ENCODE data around the gene AK8.

The AK8 gene

DNA sequence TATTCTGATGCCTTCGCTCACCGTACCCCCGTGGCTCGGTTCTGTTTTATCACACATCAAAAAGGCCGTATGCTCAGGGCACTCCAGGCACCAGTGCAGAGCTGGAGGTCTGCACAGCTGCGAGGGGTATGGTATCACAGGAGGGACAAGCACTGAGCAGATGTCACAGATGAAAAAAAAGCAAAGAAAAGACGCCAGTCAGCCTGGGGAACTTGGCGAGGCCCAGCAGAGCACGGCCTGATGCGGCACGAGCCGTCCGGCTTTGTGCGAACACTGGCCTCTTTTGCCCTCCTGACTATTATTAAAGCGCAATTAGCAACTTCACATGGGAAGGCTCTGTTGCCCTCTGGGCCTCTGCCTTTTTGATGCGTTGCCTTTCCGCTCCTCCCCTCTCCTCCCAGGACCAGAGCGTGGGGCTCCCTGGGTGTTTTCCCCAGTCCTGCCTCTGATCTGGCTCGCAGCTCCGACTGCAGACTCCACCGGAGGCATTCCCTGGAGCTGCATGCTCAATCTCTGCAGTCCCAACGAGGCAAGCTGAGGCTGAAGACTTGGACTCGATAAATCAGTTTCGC, 44.4 kb downstream of the AK8 start:
- H3K4me3 ChIP-seq (ENCODE audit: low read length): no peak overlapping the region
- no peak overlapping the region for H3K9ac ChIP-seq (ENCODE audit: low read depth, low read length)
- no peaks in the 10 kb centered on the region for H3K36me3 ChIP-seq (ENCODE audit: insufficient read depth, low read depth, low read length)
- no peaks in the 10 kb centered on the region for H3K27me3 ChIP-seq (ENCODE audit: insufficient read depth, low read length)
- H3K9me3 ChIP-seq (ENCODE audit: insufficient read depth, low read depth, low read length): no peaks in the 10 kb centered on the region
- H3K27ac ChIP-seq (ENCODE audit: low read length): no peak overlapping the region
- no peaks in the 10 kb centered on the region for H3K4me1 ChIP-seq (ENCODE audit: insufficient read depth, low read length)

DNA sequence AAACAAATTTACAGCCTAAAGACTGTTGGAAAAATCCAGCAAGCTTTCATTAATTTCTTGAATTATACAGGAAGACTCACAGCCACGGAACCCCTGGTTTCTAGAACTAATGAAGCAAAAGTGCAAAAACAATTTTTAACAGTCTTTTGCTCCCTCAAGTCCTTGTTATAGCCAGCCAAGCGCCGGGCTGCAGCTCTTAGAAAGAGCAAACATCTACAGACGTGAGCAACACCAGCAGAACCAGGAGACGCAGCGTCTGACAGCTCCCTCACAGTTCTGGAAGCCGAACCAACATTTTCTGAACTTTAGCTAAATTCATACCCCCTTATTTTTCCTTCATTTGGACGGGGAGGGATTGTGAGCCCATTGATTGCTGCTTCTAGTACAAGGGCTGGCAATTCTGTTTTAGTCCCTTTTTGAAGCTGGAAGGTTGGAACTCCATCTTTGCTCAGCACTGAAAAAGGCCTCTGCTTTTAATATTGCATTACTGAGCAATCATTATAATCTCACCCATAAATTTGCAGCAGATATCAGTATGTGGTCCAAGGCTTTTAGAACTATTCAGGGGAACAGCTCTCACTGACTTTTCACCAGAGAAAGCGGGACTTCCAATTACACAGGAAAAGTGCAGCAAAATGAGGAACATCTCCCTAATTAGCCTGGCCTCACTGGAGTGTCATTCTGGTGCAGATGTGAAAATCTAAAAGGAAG, 45.8 kb downstream of the AK8 start:
- Histone ChIP-seq H3K27ac (ENCODE audit: low read length) (no peak overlapping the region), H3K4me1 (ENCODE audit: insufficient read depth, low read length) (no peaks in the 10 kb centered on the region), H3K9me3 (ENCODE audit: insufficient read depth, low read depth, low read length) (no peaks in the 10 kb centered on the region), H3K36me3 (ENCODE audit: insufficient read depth, low read depth, low read length) (no peaks in the 10 kb centered on the region), H3K27me3 (ENCODE audit: insufficient read depth, low read length) (no peaks in the 10 kb centered on the region), H3K9ac (ENCODE audit: low read depth, low read length) (no peak overlapping the region), H3K4me3 (ENCODE audit: low read length) (no peak overlapping the region)

DNA sequence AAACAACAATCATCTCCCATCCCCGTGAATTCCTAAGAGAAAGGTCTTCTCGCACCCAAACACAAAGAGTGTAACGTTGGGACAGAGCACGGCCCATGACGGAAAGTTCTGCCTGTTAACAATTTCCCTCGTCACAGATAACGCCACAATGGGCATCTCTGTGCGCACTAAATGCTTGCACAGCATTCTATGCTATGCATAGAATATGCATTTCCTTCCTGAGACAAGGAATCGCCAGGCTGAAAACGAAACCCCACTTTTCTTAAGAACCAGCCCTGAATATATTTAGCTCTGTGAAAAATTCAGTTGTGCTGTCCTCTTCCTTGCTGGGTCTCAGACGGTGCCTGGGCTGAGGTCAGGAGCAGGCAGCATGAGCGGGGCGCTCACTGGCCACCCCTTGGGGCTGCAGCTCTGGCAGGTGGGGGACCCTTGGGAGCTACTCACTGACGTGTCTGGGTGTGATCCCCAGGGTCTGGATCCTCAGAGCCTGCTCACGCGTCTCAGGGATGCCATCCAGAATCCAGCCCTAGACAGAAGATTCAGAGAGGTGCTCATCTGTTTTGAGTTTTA, 49.8 kb downstream of the AK8 start:
- Histone ChIP-seq H3K27me3 (ENCODE audit: insufficient read depth, low read length) (no peaks in the 10 kb centered on the region), H3K27ac (ENCODE audit: low read length) (no peak overlapping the region), H3K4me3 (ENCODE audit: low read length) (no peak overlapping the region), H3K9me3 (ENCODE audit: insufficient read depth, low read depth, low read length) (no peaks in the 10 kb centered on the region), H3K36me3 (ENCODE audit: insufficient read depth, low read depth, low read length) (no peaks in the 10 kb centered on the region), H3K9ac (ENCODE audit: low read depth, low read length) (no peak overlapping the region), H3K4me1 (ENCODE audit: insufficient read depth, low read length) (no peaks in the 10 kb centered on the region)

DNA sequence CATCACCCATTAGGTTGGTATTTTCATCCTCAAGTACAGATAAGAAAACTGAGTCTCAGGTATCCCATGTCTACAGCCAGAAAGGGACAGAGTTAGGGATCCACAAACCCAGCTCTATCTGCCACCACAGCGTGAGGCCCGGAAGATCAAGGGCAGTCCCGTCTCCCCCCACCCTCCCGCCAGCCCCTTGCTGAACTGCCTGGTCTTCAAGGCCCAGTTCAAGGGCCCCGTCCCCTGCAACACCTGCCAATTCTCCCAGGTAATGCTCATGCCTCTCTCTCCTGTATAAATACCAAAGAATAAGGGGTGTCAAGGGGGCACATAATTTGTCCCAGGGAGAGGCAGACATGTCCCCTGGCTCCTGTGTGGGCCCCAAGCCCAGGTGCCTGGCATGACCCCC, 50.7 kb downstream of the AK8 start:
- Histone ChIP-seq H3K9me3 (ENCODE audit: insufficient read depth, low read depth, low read length) (no peaks in the 10 kb centered on the region), H3K9ac (ENCODE audit: low read depth, low read length) (no peak overlapping the region), H3K27ac (ENCODE audit: low read length) (no peak overlapping the region), H3K36me3 (ENCODE audit: insufficient read depth, low read depth, low read length) (no peaks in the 10 kb centered on the region), H3K4me3 (ENCODE audit: low read length) (no peak overlapping the region), H3K4me1 (ENCODE audit: insufficient read depth, low read length) (no peaks in the 10 kb centered on the region), H3K27me3 (ENCODE audit: insufficient read depth, low read length) (no peaks in the 10 kb centered on the region)

DNA sequence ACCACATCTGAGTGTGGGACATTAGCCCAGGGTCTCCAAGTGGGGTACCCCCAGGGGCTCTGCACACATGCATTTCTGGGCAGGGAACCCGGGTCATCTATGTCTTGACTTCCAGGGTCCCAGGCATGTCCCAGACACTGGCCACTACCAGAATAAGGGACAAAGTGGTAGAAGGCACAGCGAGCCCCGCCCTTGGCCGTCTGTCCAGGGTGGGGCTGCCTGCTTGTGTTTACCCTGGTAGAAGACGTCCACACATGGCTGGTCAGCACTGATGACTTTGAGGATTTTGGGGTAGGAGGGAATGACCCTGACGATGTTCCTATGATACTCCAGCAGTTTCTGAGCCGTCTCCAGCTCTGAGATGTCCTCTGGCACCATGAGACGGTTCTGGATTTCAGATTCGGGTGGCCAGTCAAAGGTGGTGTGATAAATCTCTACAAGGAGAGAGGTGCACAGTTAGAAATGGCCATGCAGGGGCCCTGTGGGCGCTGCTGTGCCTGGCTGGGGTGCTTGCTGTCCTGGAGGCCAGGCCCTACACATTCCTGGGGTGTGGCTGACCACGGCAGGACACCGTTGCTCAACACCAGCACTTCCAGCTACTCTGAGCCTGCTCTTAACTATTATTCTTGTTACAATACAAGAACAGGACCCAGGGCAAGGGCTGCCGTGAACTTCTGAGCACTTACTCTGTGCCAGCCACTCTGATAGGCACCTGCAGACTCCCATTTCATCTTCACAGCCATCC, 51.3 kb downstream of the AK8 start:
- Histone ChIP-seq H3K36me3 (ENCODE audit: insufficient read depth, low read depth, low read length) (no peaks in the 10 kb centered on the region), H3K9ac (ENCODE audit: low read depth, low read length) (no peak overlapping the region), H3K27ac (ENCODE audit: low read length) (no peak overlapping the region), H3K27me3 (ENCODE audit: insufficient read depth, low read length) (no peaks in the 10 kb centered on the region), H3K4me3 (ENCODE audit: low read length) (no peak overlapping the region), H3K4me1 (ENCODE audit: insufficient read depth, low read length) (no peaks in the 10 kb centered on the region), H3K9me3 (ENCODE audit: insufficient read depth, low read depth, low read length) (no peaks in the 10 kb centered on the region)

DNA sequence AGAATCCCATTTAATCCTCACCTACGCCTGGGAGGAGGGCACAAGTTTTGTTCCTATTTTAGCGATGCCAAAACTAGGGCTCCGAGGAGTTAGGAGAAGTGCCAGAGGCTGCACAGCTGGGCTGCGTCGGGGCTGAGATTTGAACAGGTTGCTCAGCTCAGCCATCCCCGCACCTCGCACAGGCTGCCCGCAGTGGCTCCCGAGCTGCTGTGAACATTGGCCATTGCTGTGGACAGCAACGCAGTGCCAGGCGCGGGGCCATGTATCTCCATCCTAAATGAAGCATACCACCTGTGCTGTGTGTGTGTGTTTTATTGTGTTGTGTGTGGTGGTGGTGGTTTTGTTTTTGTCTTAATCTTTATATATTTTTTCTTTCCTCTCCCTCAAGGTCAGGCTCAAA, 52.0 kb downstream of the AK8 start:
- Histone ChIP-seq H3K27ac (ENCODE audit: low read length) (no peak overlapping the region), H3K4me3 (ENCODE audit: low read length) (no peak overlapping the region), H3K9me3 (ENCODE audit: insufficient read depth, low read depth, low read length) (no peaks in the 10 kb centered on the region), H3K27me3 (ENCODE audit: insufficient read depth, low read length) (no peaks in the 10 kb centered on the region), H3K4me1 (ENCODE audit: insufficient read depth, low read length) (no peaks in the 10 kb centered on the region), H3K9ac (ENCODE audit: low read depth, low read length) (no peak overlapping the region), H3K36me3 (ENCODE audit: insufficient read depth, low read depth, low read length) (no peaks in the 10 kb centered on the region)

DNA sequence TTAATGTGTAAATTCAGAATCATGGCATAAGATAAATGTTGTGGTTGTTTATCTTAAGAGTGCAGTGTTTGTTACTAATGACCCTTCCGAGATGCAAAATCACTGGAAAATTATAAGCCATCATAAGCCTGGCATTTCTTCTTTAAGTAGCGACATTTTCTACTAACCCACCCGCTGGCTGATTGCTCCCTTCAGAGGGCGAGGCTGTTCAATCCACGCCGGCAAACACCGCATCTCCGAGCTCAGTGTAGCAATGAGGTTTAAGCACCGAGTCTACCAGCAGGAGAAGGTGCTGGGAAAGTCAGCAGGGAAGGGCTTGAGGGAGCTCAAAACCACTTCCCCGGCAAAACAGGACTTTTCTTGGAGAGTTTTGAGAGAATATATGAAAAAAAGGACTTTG, 52.7 kb downstream of the AK8 start:
- H3K9ac ChIP-seq (ENCODE audit: low read depth, low read length): no peak overlapping the region
- H3K27me3 ChIP-seq (ENCODE audit: insufficient read depth, low read length): no peaks in the 10 kb centered on the region
- no peaks in the 10 kb centered on the region for H3K9me3 ChIP-seq (ENCODE audit: insufficient read depth, low read depth, low read length)
- no peaks in the 10 kb centered on the region for H3K4me1 ChIP-seq (ENCODE audit: insufficient read depth, low read length)
- no peaks in the 10 kb centered on the region for H3K36me3 ChIP-seq (ENCODE audit: insufficient read depth, low read depth, low read length)
- H3K27ac ChIP-seq (ENCODE audit: low read length): no peak overlapping the region
- no peak overlapping the region for H3K4me3 ChIP-seq (ENCODE audit: low read length)

DNA sequence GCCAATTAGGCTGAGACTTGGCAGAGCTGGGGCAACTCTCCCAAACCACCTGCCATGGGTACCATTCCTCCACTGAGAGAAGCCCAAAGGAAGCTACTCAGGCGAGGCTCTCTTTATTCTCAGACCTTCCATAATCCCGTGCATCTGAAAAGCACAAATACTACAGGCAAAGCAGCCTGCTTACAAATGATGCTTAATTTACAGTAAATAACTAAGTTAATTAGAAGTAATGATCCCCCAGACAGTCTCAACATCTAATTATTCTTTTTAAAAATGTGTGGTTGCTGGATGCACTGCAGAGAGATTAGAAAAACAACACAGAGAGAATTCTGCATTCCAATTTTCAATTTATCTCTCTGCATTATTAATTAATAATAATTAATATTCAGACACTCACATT, 53.1 kb downstream of the AK8 start:
- Histone ChIP-seq H3K9me3 (ENCODE audit: insufficient read depth, low read depth, low read length) (no peaks in the 10 kb centered on the region), H3K27ac (ENCODE audit: low read length) (no peak overlapping the region), H3K9ac (ENCODE audit: low read depth, low read length) (no peak overlapping the region), H3K4me3 (ENCODE audit: low read length) (no peak overlapping the region), H3K27me3 (ENCODE audit: insufficient read depth, low read length) (no peaks in the 10 kb centered on the region), H3K4me1 (ENCODE audit: insufficient read depth, low read length) (no peaks in the 10 kb centered on the region), H3K36me3 (ENCODE audit: insufficient read depth, low read depth, low read length) (no peaks in the 10 kb centered on the region)

DNA sequence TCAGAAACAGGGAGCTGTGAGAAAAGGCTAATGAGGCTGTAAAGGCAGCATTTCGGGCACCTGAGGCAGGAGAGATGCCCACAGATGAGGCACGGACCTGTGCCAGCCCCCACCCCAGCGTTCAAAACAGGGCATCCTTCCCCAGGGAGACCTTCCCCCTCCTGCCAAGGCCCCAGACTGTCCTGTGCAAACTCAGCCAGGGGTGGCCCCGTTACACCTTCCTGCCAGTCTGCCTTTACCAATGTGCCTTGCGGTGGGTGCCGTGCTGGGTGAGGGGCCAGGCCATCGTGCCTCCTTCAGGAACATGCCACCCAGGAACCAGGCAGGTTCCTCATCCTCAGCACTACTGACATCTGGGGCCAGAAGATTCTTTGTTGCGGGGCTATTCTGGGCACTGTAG, 53.9 kb downstream of the AK8 start:
- Histone ChIP-seq H3K27ac (ENCODE audit: low read length) (no peak overlapping the region), H3K4me1 (ENCODE audit: insufficient read depth, low read length) (no peaks in the 10 kb centered on the region), H3K27me3 (ENCODE audit: insufficient read depth, low read length) (no peaks in the 10 kb centered on the region), H3K9ac (ENCODE audit: low read depth, low read length) (no peak overlapping the region), H3K4me3 (ENCODE audit: low read length) (no peak overlapping the region), H3K9me3 (ENCODE audit: insufficient read depth, low read depth, low read length) (no peaks in the 10 kb centered on the region), H3K36me3 (ENCODE audit: insufficient read depth, low read depth, low read length) (no peaks in the 10 kb centered on the region)

DNA sequence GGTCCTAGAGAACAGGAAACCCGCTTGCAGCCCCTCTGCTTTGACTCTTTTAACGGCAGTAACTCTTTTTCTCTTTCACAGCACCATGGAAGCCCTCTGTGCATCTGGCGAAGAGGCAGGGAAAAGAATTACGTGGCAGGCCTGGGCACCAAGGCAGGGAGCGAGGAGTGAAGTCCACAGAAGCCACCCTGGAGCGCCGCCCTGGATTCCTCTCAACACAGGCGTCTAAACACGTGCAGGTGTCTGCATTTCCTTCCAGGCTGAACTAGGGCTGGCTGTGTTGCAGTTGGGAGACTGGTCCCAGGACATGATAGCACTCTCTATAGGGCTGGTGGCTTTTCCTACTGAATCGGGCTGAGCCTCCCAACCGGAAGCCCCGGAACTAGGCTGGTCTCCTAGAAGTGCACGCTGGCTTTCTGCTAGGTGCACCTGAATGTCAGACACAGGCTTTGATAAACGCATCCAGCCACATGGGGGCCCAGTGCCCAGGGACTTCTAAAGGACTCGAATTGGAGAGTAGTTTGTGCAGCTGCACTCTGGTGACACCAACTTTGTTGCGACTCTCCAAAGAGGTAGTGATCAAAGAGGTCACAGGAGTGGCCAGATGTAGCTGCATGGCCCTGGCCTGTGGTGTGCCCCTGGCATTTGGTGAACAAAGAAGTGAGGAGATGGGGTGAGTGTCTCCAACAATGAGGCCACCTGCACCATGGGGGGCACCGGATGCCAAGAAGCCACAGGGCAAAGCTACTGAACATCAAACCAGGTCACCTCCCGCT, 54.5 kb downstream of the AK8 start:
- Histone ChIP-seq H3K27me3 (ENCODE audit: insufficient read depth, low read length) (no peaks in the 10 kb centered on the region), H3K27ac (ENCODE audit: low read length) (no peak overlapping the region), H3K4me3 (ENCODE audit: low read length) (no peak overlapping the region), H3K9me3 (ENCODE audit: insufficient read depth, low read depth, low read length) (no peaks in the 10 kb centered on the region), H3K4me1 (ENCODE audit: insufficient read depth, low read length) (no peaks in the 10 kb centered on the region), H3K36me3 (ENCODE audit: insufficient read depth, low read depth, low read length) (no peaks in the 10 kb centered on the region), H3K9ac (ENCODE audit: low read depth, low read length) (no peak overlapping the region)

DNA sequence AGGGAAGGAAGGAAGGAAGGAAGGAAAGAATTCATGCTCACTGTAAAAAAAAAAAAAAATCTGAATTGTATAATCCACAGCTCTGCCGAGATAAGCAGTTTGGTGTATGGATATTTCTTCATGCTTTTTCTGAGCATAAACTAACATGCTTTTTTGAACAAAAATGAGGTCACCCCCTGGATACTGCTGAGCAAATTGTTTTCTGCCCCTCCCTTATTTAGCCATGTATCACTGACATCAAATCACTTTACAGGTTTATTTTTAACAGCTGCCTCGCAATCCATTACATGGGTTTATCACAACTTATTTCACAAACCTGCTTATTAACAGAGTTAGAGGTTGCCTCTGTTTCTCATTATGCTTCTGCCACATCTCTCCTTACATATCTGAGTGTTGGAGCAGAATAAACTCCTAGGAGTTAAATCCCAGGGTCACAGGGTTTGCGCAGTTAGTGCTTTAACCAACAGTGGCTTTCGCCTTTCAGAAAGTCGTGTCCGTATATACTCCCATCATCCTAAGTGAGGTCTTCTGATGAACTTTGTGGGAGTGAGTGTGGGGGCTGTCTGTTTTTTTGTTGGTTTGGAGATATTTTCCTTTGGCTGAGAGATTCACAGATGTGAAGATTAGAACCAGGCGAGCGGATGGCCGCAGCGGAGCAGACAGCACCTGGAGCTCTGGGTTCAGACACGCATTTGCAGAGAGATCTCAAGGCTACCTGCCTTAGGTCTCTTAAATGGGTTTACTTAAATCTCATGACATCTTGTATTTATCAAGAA, 57.7 kb downstream of the AK8 start:
- Histone ChIP-seq H3K4me1 (ENCODE audit: insufficient read depth, low read length) (no peaks in the 10 kb centered on the region), H3K36me3 (ENCODE audit: insufficient read depth, low read depth, low read length) (no peaks in the 10 kb centered on the region), H3K9me3 (ENCODE audit: insufficient read depth, low read depth, low read length) (no peaks in the 10 kb centered on the region), H3K27ac (ENCODE audit: low read length) (no peak overlapping the region), H3K9ac (ENCODE audit: low read depth, low read length) (no peak overlapping the region), H3K4me3 (ENCODE audit: low read length) (no peak overlapping the region), H3K27me3 (ENCODE audit: insufficient read depth, low read length) (no peaks in the 10 kb centered on the region)
